Type B pancreatic cell (in vitro differentiated cells): ENCODE results near the gene LY6G6C. TPM values are rescaled to one million over a fixed set of nuclear protein-coding genes. Genes with fewer than 3 reads are reported as not detected.
A peak's percentile ranks its signal among the peaks of the same experiment; 100 is the strongest.

Experiments used
- DNase-seq: peaks from one replicate; pipeline ENCODE4 v3.0.0; 2021; ENCODE audit warnings: mixed read lengths; ENCODE audit not compliant: unreplicated experiment; ENCODE audit errors: extremely low spot score
- H3K27ac Mint-ChIP-seq: 2 replicates; pipeline ENCODE4 v1.8.0; 2021; ENCODE audit warnings: mild to moderate bottlenecking, mixed read lengths
- H3K27me3 Mint-ChIP-seq: 2 replicates; pipeline ENCODE4 v1.8.0; 2021; ENCODE audit warnings: mixed read lengths
- H3K36me3 Mint-ChIP-seq: 2 replicates; pipeline ENCODE4 v1.8.0; 2021; ENCODE audit warnings: mixed read lengths
- H3K4me1 Mint-ChIP-seq: one replicate; pipeline ENCODE4 v1.8.0; 2021; ENCODE audit warnings: mixed read lengths; ENCODE audit not compliant: unreplicated experiment
- H3K4me3 Mint-ChIP-seq: 2 replicates; pipeline ENCODE4 v1.8.0; 2021; ENCODE audit warnings: mild to moderate bottlenecking, mixed read lengths
- H3K9me3 Mint-ChIP-seq: 2 replicates; pipeline ENCODE4 v1.8.0; 2021; ENCODE audit warnings: mixed read lengths
- total RNA-seq: library from RNA; stranded (reverse); gene quantifications from 2 replicates; pipeline ENCODE4 v1.2.1, GENCODE V29; 2021; ENCODE audit warnings: low replicate concordance
- TF ChIP-seq, protein P1 (sequence below): fragments of 200-600 bp; sonication (generic); conservative IDR thresholded peaks from 2 replicates; pipeline ENCODE4 v1.5.0; 2021; ENCODE audit warnings: antibody characterized with exemption, mild to moderate bottlenecking

The LY6G6C gene
- total RNA-seq, 1 donor from 2014 or later = 2.5 TPM

DNA sequence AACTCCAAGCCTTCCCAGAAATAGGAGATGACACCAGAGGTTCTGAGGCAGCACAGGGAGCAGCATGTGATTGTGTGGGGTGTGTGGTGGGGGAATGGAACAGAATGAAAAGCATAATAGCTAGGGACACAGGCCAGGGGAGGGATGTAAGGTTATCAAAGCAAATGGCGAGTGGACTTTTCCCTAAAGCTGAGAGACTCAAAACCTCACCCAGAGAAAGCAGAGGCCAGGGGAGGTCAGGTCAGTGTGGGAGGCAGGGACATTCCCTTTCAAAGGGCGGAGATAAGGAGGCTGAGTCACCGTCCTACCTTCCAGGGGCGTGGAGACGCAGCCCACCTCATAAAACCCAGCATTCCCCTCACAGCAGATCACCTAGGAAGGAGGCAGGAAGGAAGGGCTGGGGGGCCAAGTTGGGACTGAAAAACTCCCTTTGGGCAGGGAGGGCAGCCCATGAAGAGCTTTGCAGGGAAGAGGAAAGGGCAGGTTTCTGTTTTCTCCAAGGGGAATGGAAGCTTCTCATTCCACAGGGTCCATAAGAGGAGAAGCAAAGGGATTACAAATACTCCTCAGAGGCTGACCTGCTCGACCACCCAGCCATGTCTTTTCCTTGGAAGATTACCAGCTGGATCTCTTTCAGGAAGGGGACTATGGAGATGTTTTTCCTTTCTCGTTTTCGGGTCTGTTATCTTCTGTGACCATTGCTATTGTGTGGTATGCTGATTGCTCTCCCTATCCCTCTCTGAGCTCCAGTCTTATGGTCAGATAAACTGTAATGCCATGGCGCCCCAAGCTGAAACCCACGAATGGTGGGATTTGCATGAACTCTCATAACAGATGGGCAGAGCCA lies 31.1 kb downstream of the LY6G6C start:
- peaks cover 13% of the 10 kb centered on the region for H3K36me3 Mint-ChIP-seq
- TF ChIP-seq, protein P1, sequence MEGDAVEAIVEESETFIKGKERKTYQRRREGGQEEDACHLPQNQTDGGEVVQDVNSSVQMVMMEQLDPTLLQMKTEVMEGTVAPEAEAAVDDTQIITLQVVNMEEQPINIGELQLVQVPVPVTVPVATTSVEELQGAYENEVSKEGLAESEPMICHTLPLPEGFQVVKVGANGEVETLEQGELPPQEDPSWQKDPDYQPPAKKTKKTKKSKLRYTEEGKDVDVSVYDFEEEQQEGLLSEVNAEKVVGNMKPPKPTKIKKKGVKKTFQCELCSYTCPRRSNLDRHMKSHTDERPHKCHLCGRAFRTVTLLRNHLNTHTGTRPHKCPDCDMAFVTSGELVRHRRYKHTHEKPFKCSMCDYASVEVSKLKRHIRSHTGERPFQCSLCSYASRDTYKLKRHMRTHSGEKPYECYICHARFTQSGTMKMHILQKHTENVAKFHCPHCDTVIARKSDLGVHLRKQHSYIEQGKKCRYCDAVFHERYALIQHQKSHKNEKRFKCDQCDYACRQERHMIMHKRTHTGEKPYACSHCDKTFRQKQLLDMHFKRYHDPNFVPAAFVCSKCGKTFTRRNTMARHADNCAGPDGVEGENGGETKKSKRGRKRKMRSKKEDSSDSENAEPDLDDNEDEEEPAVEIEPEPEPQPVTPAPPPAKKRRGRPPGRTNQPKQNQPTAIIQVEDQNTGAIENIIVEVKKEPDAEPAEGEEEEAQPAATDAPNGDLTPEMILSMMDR = no peak
- no peaks in the 10 kb centered on the region for H3K4me1 Mint-ChIP-seq
- H3K27me3 Mint-ChIP-seq = no peaks in the 10 kb centered on the region
- no peak for DNase-seq
- peak overlapping the region; percentile 90 for H3K27ac Mint-ChIP-seq
- H3K9me3 Mint-ChIP-seq = no peaks in the 10 kb centered on the region
- peak overlapping the region; percentile 31 for H3K4me3 Mint-ChIP-seq

DNA sequence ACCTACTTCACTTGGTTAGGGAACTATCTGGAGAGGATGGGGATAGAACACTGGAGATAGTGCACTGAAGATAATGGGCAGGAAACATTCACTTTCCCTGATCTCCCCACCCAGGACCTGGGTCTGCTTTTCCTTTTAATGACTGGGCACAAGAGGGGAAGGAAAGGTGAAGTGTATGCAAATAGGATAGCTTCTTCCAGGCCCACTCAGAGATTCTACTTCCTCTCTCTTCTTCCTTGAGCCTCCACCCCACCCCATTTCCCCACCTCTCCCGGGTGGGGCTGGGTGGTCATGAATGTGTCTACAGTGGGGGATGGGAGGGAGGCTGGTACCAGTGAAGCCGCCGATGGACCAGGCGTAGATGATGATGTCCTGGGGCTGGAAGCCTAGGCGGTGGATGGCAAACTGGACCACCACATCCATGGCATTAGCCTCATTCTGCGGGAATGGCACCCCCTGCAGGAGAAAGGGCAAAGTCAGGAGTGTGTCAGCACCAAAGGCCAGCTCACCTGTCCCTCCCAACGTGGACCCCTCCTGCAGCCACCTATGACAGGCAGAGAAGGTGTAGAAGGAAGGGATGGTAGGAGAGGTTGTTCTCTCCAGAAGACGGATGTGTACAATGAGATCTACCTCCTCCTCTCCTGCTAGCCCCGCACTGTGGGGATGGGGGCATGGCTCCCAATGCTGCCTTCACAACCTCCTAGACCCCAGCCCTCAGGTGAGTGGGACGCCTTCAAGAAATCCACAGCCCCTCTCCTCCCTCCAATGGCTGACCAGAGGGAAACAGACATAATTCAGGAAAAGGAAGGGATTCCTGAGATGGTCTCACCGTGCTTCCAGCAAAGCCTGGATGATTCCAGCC lies 32.1 kb downstream of the LY6G6C start:
- H3K9me3 Mint-ChIP-seq = no peaks in the 10 kb centered on the region
- TF ChIP-seq, protein P1 = peak; percentile 57
- DNase-seq = no peak
- H3K4me3 Mint-ChIP-seq = no peak overlapping the region
- no peaks in the 10 kb centered on the region for H3K27me3 Mint-ChIP-seq
- H3K27ac Mint-ChIP-seq = peak overlapping the region; percentile 90
- no peaks in the 10 kb centered on the region for H3K4me1 Mint-ChIP-seq
- H3K36me3 Mint-ChIP-seq = peaks cover 13% of the 10 kb centered on the region

DNA sequence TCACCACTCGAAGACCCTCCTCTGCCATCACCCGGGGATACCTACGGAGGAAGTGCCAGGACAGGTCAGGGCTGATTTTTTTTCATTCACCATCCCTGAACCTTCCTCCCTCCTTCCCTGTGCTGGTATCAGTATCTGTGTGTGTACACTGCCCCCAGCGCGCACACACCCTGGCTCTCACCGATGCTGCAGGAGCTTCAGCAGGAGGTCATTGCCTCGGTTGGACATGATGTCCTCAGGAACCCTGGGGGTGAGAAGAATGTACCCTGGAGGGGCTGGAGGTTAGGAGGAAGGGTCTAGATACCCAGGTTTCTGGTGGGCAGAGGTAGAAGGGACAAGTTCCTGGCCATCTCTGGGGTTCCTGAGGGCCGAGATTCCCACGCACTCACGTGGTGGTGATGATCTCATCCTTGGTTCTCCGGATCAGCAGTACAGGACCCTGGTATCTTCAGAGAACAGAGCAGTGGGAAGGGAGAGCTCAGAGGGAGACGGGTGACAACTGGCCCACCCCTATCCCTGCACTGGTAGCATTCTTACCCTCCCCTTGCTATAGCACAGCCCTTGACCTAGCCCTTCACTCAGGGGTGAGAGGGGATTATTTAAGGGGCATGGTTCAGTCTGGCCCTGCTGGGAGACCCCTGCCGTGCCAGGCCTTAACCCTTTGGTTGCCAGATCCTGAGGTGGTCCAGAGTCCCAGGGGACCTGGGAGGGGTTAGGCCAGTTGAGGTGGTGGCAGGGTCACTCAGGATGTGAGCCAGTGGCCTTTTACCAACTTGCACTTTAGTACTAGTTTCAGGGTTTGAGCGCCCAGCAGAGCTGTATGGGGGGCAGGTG lies 33.5 kb downstream of the LY6G6C start:
- TF ChIP-seq, protein P1 = no peak
- Mint-ChIP-seq H3K4me1 (peaks cover 6% of the 10 kb centered on the region), H3K9me3 (no peaks in the 10 kb centered on the region), H3K27ac (no peak overlapping the region), H3K36me3 (peaks cover 13% of the 10 kb centered on the region), H3K4me3 (no peak overlapping the region), H3K27me3 (no peaks in the 10 kb centered on the region)
- DNase-seq = no peak

DNA sequence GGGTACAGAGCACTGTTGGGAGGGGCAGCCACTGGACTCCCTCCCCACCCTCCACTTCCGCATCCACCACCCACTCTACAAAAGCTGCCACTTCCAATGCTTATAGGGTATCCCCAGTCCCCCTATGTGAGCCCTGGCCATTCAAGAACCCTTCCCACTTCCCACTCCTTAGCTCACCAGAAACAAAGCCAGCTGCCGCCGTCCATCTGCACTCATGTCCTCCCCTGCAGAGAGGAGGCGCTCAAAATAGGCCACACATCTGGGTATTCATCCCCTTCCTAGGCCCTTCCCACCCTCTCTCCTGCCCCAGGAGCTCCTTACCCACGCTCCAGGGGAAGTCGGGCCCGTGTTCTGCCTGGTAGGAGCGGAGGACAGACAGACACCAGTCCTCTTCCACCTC lies 34.2 kb downstream of the LY6G6C start:
- no peak for DNase-seq
- Mint-ChIP-seq H3K27me3 (no peaks in the 10 kb centered on the region), H3K9me3 (no peaks in the 10 kb centered on the region), H3K27ac (no peak overlapping the region), H3K4me1 (peaks cover 7% of the 10 kb centered on the region), H3K36me3 (peaks cover 13% of the 10 kb centered on the region), H3K4me3 (no peak overlapping the region)
- TF ChIP-seq, protein P1 = no peak

DNA sequence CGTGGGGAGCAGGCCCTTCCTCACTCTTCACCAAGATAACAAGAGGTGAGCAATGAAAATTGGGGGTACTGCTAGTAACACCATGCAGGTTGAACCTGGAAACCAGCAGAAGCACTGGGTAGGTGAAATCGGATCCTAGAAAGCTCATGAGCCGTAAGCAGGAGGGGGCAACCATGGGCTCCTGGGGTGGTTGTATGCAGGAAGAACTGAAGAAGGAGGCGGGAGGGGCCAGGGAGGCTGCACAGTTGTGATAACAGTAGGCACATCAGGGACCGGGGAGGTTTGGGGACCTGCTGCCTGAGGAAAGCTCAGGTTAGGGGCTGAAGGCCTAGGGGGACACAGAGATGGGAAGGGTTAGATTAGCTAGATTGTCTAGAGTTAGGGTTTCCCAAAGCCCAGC lies 35.1 kb downstream of the LY6G6C start:
- H3K36me3 Mint-ChIP-seq = peaks cover 13% of the 10 kb centered on the region
- H3K4me3 Mint-ChIP-seq = no peak overlapping the region
- peak overlapping the region; percentile 10 for H3K27ac Mint-ChIP-seq
- TF ChIP-seq, protein P1 = no peak
- H3K4me1 Mint-ChIP-seq = peaks cover 10% of the 10 kb centered on the region
- no peak for DNase-seq
- H3K27me3 Mint-ChIP-seq = no peaks in the 10 kb centered on the region
- no peaks in the 10 kb centered on the region for H3K9me3 Mint-ChIP-seq
